Stimulated activated CD4-positive, alpha-beta T cell treated with anti-CD3 and anti-CD28 coated beads, Interleukin-2, amount 100 ng/mL, for 48 hours (primary cell): ENCODE measurements around the gene TPSD1.
"Not testable (repeated sequence)": the region's sequence is repeated elsewhere in the genome, so short reads cannot be mapped to it uniquely, and the experiment has no call there.

ENCODE experiments used
- DNase-seq, 2 donors: peaks; one replicate each; pipeline ENCODE4 v3.0.0-alpha.2; 2020

The TPSD1 gene

GRCh38 chr16:1283996-1284616 is 28.2 kb downstream of the TPSD1 start:
- no peak for DNase-seq

DNA sequence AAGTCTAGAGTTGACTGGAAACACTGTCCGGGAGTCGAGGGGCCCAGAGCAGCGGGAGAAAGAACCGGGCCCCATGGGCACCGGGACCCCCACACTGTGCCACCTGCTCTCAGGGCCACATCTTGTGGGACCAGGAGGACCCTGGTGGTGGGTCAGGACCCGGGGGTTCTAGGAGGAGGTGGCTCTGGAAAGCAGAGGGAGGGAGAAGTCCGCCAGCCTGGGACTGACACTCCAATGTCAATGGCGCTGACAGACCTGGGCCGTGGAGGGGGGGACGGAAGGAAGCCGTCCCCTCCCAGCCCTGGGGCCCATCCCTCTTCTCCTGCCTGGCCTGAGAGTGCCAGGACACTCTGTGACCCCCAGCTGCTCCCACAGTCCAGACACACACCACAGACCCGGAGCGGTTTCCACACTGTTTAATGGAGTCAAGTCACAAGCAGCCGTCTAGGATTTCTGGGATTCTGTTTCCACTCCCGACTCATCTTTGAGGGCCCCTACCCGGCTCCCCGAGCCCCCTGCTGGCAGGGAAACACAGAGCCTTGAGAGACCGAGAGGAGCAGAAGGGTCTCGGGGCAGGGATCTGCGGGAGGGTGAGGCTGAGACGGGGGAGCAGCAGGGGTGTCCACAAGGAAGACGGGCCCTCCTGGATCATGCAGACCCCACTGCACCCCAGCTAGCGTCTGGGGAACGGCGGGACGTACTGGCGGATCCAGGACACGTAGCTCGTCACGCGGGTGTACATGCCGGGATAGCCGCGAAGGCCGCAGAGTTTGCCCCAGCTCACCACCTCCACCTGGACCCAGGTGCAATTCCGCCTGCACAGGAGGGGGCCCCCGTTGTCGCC is 30.0 kb downstream of the TPSD1 start:
- no peak for DNase-seq

DNA sequence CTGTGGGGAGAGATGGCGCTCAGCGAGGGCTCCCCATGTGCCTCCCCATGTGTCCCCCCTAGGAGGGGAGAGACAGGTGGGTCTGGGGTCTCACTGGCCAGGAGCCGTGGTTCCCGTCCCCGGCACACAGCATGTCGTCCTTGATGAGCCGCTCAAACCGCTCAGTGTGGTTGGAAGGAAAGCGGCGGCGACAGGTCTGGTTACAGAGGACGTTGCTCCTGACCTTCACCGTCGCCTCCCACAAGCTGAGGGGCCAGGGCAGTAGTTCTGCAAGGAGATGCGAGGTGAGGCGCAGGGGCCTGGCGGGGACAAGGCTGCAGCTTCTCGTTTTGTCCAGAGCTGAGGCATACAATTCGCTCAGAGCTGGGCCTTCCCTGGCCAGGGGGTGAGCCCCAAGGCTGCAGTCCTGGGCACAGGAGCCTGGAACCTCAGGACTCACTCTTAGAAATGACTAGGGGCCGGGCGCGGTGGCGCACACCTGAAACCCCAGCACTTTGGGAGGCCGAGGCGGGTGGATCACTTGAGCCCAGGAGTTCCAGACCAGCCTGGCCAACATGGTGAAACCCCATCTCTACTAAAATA is 30.7 kb downstream of the TPSD1 start:
- DNase-seq: no peak

- DNase-seq: no peak
These were observed 32.3 kb downstream of the TPSD1 start for GRCh38 chr16:1287982-1288670.

- no peak for DNase-seq
These were observed 33.1 kb downstream of the TPSD1 start for GRCh38 chr16:1288813-1289476.

- no peak for DNase-seq
These were observed 33.6 kb downstream of the TPSD1 start for GRCh38 chr16:1289477-1289866.

- no peak for DNase-seq
These were observed 34.2 kb downstream of the TPSD1 start for GRCh38 chr16:1290063-1290501.

GRCh38 chr16:1290860-1291575 is 35.1 kb downstream of the TPSD1 start:
- DNase-seq: no peak

- no peak for DNase-seq
These were observed 35.7 kb downstream of the TPSD1 start for GRCh38 chr16:1291576-1291974.

GRCh38 chr16:1292208-1292607 is 36.3 kb downstream of the TPSD1 start:
- DNase-seq: not testable (repeated sequence)

DNA sequence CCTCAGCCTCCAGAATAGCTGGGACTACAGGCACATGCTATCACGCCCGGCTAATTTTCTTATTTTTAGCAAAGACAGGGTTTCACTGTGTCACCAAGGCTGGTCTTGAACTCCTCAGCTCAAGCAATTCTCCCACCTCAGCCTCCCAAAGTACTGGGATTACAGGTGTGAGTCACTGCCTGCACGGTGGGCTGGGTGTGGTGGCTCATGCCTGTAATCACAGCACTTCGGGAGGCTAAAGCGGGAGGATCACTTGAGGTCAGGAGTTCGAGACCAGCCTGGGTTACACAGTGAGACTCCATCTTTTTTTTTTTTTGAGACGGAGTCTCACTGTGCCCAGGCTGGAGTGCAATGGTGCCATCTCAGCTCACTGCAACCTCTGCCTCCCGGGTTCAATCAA is 36.9 kb downstream of the TPSD1 start:
- DNase-seq: not testable (repeated sequence)

- no peak for DNase-seq
These were observed 38.2 kb downstream of the TPSD1 start for GRCh38 chr16:1293921-1294656.

DNA sequence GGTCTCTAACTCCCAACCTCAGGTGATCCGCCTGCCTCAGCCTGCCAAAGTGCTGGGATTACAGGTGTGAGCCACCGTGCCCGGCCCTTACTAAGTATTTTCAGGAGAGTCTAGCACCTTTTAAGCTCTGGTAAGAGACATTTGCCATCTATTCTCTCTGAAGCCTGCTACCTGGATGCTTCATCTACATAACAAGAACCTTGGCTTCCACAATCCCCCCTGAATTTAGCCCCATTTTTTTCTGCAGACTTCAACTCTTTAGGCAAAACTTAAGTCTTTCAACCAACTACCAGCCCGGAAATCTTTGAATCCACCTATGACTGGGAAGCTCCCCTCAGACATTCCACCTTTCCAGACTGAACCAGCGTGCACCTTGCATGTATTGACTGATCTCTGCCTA is 39.6 kb downstream of the TPSD1 start:
- DNase-seq: no peak

DNA sequence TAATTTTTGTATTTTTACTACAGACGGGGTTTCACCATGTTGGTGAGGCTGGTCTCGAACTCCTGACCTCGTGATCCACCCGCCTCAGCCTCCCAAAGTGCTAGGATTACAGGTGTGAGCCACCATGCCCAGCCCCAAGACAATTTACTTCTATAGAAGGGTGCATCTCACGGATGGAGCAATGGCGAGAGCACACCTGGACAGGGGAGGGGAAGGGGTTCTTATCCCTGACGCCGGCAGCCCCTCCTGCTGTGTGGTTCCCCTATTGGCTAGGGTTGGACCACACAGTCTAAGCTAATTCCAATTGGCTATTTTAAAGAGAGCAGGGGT is 40.8 kb downstream of the TPSD1 start:
- DNase-seq: not testable (repeated sequence)

- no peak for DNase-seq
These were observed 41.3 kb downstream of the TPSD1 start for GRCh38 chr16:1297018-1297696.

GRCh38 chr16:1298406-1298805 is 42.5 kb downstream of the TPSD1 start:
- DNase-seq: no peak

DNA sequence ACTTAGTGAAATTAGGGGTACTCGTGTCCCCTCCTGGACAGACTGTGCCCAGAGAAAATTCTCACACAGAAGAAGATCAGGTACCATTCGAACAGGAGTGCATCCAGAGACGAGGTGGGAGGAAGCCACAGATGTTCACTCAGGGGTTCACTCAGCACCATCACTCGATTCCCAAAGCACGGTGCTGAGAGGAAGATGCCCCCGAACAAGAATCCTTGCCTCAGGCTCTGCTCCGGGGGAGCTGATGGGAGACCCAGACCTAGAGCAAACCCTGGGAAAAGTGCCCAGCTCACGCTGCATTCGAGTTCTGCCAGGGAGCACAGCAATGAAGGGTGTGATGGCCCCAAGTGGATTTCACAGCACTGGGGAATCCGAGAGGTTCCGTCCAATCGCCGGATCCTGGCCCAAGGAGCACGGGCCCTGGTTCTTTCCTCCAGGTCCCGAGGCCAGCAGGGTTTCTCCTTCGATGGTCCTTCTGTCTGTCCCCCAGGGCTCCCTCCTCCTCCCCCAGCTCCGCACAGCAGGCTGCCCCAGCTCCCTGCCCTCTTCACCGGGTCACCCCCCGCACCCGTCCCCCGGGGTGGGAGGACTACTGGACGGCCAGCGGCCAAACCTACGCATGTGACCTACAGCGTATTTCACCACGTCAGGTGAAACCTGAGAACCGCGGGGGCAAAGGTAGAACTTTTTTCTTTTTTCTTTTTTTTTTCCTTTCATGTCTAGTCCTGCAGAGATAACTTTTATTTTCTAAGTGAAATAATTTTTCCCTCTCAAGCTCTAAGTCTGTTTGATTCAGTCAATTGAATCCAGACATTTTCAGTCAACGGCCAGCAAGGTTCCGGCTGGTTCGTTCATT is 43.4 kb downstream of the TPSD1 start:
- DNase-seq: no peak

DNA sequence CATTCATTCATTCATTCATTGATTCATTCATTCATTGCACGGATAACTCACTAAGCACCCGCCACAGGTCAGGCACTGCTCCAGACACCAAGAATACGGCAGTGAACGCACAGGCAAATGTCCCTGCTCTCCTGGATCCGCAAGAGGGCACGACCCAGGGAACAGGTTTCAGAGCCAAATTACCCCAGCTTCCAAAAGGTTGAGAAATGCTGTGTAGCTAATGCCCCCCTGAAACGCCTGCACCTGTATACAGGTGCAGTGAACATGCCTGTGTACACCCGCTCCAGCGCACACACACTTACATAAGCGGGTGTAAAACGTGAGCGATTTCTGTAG is 44.0 kb downstream of the TPSD1 start:
- DNase-seq: no peak

DNA sequence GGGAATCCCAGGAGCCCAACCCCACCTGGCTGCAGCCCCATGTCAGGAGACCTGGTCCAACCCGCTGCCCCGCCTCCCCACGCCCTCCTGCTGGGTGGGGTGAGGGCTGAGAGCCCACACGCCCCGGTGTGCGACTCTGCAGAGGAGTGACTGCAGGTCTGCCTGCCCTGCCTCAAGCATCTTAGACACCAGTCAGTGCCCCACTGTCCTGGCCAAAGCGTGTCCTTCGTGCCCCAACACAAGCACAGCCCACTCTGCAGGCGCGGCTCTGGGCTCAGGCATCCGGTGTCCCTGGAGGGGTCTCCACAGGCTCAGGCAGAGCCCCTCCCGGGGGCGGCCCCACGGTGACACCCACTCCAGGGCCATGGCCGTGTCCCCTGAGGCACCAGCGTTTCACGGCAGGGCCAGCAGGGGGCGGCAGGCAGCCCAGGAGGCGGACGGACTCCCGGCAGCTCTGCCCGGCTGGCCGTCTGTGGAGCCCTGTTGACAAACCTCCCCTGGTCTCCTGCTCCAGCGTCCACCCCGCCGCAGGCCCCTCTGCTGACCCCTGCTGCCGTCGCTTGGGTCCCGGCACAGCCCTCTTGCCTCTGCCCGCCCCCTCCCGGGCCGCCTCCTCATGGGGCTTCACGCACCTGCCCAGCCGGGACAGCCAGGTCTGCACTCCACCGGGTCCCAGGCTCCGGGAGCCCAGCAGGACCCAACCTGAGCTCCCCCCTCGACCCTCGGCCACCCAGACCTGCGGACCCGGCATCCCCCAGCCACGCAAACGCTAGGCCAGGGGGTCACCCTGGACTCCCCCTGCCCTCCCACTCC is 45.0 kb downstream of the TPSD1 start:
- peak; percentile 74 to 78 for DNase-seq
